AG20443 (cell line): ENCODE data around the gene PDCD1.
"Not testable (repeated sequence)": the region's sequence is repeated elsewhere in the genome, so short reads cannot be mapped to it uniquely, and the experiment has no call there.

Experiments
- DNase-seq: peaks from one replicate; pipeline ENCODE4 v3.0.0; 2012; ENCODE audit warnings: low spot score, mixed read lengths

Gene PDCD1

DNA sequence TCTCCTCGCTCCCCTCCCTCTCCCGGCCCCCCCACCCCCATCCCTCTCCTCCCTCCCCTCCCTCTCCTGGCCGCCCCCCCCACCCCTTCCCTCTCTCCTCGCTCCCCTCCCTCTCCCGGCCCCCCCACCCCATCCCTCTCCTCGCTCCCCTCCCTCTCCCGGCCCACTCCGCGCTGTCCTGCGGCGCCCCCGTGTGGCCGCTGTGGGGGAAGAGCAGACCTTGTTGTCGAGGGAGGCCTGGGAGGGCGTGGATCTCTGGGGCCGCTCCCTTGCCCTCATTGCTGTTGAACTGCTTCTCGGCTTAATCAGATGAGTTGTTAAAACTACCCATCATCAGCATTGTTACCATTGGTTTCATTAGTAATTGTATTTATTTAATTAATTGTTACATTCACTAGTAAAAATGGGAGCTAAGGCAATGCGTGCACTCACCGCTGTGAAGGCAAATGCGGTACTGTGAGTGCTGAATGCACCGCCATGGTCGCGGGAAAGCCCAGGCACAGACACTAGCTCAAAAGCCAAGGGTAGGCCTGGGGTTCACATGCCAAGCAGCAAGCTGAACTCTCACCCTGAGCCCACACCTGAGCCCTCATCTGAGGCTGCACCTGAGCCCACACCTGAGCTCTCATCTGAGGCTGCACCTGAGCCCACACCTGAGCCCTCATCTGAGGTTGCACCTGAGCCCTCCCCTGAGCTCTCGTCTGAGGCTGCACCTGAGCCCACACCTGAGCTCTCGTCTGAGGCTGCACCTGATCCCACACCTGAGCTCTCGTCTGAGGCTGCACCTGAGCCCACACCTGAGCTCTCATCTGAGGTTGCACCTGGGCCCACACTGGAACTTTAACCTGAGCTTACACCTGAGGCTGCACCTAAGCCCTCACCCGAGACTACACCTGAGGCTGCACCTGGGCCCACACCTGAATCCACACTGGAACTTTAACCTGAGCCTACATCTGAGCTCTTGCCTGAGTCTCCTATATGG is 19.6 kb upstream of the PDCD1 start:
- peak; percentile 93 for DNase-seq

DNA sequence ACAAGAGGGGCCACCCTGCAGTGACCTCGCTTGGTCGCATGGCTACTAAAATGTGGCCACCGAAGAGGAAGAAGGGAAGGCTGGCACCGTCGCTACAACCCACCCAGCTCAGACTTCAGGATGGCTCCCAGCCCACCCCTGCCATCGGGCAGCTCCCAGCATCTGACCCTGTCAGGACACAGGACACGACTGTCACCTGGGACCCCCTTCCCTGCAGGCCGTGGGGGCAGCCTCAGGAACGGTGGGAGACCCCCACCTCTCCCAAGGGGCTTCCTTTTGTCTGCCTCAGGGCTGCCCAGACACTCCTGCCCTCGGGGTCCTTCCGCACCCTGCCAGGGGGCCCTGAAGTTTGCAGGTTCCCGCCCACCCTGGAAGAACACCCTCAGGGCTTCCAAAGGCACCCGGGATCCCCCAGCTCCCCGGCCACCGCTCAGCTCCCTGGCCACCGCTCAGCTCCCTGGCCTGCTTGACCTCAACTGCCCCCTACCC is 18.5 kb upstream of the PDCD1 start:
- DNase-seq, result no peak

DNA sequence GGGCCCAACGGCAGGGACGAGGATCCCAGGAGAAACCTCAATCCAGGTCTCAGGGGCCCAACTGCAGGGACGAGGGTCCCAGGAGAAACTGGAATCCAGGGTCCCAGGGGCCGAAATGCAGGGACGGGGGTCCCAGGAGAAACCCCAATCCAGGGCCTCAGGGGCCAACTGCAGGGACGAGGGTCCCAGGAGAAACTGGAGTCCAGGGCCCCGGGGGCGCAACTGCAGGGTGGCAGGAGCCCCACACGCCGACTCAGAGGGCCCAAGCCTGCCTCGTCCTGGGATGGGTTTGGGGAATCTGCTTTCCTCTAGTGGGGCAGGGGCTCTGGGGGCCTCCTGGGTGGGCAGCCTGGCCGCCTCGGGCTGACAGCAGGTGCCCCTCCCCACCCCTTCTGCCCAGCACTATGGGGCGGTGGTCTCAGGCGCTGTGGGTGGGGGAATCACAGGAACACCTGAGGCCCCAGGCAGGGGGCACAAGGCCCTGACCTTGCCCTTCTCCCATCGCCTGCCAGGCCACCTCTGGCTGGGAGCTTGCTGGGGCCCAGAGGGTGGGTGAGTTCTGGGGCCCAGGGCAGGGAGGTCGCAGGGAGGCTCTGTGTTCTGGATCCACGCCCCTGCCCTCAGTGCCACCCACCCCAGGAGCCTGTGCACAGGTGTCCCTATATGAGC is 18.0 kb upstream of the PDCD1 start:
- DNase-seq, result no peak

DNA sequence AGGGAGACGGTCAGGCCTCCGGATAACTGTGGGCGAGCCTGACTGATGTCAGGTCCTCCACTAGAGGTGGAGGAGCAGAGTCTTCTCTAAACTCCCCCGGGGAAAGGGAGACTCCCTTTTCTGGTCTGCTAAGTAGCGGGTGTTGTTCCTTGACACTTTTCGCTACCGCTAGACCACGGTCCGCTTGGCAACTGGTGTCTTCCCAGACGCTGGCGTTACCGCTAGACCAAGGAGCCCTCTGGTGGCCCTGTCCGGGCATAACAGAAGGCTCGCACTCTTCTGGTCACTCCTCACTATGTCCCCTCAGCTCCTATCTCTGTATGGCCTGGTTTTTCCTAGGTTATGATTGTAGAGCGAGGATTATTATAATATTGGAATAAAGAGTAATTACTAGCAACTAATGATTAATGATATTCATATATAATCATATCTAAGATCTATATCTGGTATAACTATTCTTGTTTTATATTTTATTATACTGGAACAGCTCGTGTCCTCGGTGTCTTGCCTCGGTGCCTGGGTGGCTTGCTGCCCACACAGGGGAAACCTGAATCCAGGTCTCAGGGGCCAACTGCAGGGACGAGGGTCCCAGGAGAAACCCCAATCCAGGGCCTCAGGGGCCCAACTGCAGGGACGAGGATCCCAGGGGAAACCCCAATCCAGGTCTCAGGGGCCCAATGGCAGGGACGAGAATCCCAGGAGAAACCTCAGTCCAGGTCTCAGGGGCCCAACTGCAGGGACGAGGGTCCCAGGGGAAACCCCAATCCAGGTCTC is 17.2 kb upstream of the PDCD1 start:
- not testable (repeated sequence) for DNase-seq

DNA sequence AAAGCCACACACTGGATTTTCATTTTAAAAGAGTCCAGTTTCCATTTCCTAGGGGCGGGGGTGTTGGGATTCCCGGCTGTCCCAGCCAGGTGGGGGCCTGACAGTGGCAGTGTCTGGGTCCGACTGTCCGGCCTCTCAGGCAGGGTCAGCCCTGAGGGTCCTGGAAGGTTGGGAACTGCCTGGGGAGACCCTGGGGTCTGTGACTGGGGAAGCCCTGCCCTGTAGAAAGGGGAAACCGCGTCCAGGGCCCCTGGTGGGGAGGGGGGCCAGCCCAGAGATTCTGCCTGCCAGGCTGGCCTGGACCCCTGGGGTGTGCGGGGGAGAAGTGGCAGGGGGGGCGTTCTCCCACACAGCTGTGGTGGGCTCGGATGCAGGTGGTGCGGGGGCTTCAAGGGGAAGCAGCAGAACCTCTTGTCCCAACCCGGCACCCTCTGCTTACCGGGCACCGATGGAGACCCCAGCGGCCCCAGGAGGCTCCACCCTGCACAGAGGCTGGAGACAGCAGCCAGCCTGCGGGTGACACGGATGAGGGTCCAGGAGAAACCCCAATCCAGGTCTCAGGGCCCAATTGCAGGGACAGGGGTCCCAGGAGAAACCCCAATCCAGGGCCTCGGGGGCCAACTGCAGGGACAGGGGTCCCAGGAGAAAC is 15.7 kb upstream of the PDCD1 start:
- no peak for DNase-seq

DNA sequence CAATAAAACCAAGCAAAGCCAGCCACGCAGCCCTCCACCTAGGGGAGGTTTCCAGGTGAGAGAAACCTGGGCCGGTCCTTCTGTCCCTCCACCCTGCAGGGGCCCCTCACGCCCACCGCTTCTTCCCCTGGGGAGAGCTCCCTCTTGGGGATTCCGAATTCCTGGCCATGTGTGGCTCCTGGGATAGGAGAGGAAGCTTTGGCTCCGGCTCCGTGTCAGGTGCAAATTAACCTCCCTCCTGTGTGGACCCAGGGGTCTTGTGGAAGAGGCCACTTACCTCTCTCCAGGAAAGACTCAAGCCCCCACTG is 15.1 kb upstream of the PDCD1 start:
- DNase-seq, result no peak

DNA sequence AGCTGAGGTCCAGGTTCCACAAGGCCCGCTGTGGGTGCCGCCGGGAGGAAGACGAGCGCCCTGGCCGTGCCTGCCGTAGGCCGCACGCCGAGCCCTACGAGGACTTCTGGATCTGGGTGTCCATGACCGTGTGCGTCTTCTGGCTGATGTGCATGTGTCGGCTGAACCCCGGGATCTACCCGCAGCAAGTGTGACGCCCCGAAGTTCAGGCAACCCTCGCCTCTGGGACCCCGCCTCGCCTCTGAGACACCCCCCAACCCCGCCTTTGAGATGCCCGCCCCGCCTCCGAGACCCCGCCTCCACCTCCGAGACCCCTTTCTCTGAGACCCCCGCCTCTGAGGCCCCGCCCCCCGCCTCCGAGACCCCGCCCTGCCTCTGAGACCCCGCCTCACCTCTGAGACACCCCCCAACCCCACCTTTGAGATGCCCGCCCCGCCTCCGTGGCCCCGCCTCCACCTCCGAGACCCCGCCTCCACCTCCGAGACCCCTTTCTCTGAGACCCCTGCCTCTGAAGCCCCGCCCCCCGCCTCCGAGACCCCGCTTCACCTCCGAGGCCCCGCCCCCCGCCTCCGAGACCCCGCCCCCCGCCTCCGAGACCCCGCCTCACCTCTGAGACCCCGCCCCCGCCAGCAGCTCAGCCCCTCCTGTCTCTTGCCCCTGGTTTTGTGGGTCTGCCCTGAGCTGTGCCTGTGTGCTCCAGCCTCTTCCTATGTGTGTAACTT is 14.5 kb upstream of the PDCD1 start:
- no peak for DNase-seq

DNA sequence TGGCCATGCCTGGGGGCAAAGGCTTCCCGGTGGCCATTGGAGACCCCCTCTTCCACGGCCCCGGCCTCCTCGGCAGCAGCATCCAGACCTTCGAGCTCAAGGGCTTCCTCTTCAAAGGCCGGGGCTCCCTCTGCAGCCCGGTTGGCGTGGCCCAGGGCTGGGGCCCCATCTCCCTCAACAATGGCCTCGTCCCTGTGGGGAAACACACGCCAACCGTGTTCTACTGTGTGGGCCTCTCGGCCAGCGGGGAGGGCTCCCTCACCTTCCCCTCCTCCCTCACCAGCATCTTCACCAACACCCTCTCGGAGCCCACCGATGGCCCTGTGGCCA is 13.6 kb upstream of the PDCD1 start:
- DNase-seq, result no peak

DNA sequence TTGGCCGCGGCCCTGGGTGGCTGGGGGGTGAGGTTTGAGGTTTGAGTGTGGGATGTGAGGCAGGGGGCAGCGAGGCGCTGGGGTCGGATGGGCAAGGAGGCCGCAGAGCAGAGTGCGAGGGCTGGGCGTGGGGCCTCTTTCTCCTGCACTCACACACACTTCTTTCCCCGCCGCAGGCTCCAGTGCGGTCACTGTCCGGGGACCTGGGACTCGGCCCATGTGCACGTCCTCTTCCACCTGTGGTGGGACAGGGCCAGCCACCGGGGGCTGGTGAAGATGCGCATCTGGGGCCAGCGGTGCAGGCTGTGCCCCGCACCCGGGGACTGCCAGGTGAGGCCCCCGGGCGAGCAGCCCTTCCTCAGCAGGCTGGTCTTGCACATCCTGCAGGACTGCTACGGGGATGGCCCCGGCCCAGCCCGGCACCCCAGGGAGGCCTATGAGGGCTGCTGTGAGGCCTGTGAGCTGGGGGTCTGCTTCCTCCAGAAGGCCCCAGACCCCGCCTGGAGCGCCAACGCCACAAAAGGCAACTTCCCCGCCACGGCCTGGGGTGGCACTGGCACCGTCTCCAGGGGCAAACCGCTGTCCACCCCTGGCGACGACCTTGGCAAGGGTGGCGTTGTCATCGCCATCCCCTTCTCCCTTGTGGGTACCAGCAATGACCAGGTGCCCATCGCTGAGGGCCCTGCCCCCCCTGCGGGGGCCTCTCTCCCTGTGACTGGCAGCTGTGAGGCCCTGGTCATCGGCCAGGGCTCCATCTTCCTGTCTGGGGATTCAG is 13.0 kb upstream of the PDCD1 start:
- DNase-seq, result no peak

DNA sequence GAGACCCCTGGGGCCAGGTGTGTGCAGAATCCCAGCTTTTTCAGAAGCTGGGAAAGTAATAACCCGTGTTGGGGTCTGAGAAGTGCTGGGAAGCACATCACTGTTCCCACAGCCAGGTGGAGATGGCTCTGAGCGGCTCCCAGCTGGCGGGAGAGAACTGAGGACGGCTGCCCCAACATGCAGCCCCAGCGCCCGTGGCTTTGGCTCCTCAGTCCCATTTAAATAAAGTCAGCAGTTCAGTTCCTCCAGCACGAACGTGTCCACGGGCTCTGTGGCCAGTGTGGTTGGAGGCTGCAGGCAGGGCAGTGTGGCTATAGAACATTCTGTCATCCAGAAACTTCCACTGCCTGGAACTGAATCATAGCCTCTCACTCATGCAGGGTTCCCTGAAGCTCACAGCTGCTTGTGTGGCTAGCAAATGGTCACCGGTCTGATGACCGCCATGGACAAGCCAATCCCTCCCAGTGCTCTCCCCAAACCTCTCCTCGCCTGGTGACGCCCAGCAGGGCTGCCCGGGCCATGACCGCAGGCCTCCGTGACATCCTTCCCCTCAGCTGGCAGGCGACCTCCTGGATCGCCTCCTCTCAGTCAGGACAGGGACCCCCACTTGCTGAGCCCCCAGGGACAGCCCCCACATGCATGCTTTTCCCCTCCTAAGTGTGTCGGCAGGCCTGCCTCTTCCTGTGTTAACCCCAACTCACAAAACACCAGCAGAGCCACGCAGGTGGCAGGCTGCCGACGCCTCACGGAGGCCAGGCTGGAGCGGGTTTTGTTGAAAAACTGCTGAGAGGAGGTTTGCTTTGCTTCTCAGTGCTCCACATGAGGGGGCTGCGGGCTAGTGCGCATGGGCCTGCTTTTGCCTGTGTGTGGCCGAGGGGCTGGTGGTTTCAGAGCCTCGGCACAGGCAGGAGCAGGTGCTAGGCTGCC is 12.2 kb upstream of the PDCD1 start:
- DNase-seq, result no peak

DNA sequence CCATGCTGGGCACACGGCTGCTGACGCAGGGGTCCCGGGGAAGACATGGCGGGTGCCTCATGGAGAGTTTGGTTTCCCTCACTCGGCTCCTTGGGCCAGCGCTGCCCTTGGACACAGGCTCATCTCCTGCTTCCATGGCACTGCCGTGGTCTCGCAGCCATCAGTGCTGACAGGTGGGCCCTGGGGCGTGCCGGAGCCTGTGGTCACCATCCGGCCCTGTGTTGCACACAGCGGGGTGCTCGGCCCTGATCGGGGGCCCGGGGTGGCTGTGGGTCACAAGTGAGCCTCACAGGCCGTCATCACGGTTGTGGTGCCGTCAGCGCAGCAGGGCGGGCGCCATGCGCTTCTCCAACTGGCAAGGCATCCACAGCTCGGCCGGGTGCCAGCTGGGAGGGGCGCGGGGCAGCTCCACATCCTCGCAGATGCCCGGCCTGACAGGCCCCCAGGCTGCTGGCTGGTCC is 11.4 kb upstream of the PDCD1 start:
- no peak for DNase-seq

DNA sequence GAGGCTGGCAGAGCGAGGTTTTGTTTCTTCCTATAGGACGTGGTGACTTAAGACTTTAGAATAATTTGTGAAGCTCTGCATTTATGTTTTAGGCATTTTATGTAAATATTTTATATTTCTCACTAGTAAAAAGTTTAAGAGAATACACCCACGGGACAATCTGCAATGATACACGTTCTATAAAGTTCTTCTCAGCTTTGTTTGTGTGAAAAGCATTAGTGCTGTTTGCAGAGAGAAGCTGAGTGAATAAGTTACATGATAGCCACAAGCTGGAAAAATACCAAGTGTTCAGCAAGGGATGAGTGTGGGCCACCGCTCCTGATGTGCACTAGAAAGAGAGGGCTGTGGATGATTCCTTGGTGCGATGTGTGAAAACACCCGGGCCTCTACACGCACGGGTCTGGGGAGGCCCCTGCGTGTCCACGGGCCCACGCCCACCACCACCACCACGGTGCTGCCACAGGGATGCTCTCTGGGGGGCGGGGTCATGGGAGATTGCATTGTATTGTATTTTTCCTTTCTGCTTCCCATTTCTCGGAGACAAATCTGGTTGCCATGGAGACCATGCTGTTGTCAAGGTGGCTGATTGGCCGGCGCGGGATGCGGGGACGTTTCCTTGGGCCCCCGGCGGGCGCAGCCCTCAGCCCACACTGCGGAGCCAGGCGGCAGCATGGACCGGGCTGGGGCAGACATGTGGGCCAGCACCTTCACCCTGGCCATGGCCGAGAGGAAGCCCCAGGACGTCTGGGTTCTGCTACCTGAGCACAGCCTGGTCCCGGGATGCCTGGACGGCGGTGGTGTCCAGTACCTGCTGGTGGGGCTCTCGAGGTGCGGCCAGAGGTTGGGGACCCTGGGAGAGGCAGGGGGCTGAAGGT is 10.6 kb upstream of the PDCD1 start, which contains the start of gene RTP5:
Gene RTP5 (plus strand): TSS at position 643 of the 875 bp plus-strand sequence. CDS start 28 bp downstream, at position 671.
- no peak for DNase-seq

DNA sequence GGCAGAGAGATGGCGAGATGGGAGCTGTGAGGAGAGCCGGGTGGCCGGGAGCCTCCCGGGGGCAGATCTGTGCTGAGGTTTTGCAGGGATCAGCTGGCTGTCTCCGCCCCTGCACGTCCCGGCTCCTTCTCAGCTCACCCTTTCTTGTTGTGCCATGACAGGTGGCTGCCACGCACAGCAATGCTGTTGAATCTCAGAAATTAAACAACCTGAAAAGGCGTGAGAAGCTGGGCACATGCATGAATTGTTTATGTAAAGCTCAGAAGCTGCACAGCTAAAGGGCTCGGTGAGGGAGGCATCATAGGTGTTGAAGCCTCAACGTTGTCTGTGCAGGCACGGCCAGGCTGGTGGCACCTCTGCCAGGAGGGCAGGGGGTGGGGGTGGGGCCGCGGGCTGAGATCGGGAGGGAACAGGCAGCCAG is 10.0 kb upstream of the PDCD1 start:
- DNase-seq, result no peak

DNA sequence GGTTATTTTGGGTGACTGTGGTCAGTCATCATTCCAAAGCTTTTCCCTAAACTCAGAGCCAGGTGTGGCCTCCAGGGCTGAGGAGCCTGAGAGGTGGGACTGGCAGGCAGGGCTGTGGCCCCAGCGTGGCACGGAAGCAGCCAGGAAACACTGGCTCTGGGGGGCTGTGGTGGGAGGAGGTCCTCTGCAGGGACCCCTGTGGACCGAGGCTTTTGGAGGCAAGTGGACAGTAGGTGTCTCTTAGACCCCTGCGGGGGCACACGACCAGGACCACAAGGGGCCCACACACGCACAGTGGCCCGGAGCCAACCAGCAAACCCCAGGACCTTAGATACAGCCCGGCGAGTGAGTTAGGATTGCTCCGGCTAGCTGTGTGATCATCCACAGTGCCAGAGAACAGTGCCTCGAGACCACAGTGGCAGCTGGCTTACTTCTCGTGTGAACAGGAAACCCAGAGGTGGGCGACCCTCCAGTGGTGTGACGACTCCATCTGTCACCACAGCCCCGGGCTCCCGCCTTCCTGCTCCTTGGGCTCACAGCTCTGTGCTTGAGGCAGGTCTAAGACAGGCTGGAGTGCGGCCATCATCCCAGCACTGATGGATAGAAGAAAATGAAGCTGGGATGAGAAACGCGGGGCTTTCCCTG is 9.2 kb upstream of the PDCD1 start:
- DNase-seq, result no peak

DNA sequence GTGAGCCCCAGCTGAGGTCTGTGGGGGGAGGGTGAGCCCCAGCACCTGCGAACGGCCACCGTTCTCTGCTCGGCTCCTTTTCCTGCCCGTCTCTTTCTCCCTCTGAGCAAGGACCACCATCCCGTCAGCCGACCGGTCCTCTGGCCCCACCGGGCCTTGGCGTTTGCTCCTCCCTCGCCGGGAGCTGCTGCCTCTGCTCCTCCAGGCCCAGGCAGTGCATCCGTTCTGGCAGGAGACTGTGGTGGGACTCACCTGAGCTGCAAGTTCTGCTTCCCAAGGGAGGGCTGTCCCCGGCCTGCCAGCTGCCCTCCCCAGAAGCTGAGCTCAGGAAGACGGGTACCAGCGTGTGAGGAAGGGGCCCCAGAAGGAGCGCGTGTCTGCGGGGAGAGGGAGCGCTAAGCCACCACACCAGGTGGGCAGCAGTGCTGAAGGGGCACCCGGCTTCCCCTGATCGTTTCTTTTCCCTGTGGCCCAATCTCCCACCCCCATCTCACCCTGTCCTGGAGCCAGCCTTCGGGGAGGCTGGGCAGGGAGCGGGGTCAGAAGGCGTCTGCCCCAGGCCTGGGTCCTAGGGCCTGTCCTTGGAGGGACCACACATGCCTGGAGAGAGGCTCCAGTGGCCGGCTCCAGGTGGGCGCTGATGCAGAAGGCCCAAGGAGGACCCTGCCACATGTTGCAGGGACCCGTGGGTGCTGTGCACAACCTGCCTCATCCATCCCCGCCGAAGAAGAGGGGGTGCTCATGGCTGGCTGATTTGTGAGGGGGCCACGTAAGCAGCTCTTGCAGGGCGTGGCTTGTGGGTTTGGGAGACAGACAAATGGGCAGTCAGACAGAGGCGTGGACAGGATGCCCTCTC is 8.3 kb upstream of the PDCD1 start:
- no peak for DNase-seq

DNA sequence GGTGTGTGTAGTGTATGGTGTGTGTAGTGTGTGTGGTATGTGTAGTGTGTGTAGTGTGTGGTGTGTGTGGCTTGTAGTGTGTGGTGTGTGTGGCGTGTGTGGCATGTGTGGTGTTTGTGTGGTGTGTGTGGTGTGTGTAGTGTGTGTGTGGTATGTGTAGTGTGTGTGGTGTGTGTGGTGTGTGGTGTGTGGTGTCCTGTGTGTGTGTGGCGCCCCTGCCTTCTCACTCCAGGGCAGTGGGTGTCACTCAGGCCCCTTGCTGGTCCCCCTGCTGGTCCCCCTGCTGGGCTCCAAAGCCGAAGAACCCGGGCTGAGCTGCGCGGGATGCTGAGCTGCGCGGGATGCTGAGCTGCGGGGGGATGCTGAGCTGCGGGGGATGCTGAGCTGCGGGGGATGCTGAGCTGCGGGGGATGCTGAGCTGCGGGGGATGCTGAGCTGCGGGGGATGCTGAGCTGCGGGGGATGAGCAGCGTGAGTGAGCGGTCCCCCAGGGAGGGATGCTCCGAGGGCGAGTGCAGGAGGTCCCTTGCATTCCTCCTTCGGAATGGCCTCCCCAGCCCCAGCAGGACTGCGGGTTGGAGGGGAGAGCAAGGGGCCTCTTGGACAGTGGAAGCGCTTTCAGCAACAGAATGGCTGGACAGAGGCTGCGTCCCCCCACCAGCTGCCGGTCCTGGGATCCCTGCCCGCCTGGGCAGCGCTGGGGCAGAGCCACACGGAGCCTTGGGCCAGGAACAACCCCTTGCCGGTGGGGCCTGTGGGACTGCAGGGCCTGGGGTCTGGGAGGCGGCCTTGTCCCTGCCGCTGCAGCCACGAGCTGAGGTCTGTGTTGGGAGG is 7.5 kb upstream of the PDCD1 start:
- peak; percentile 46 for DNase-seq
